Rectal smooth muscle tissue (tissue), 1 donor: ENCODE measurements around the gene GSE1.

Experiments
- H3K27ac ChIP-seq: one replicate; pipeline ENCODE4 v1.7.0; 2013; ENCODE audit warnings: low read depth, low read length, inconsistent platforms
- H3K27me3 ChIP-seq: one replicate; pipeline ENCODE4 v1.7.0; 2013; ENCODE audit warnings: low read length; ENCODE audit not compliant: control insufficient read depth, insufficient read depth
- H3K36me3 ChIP-seq: one replicate; pipeline ENCODE4 v1.7.0; 2013; ENCODE audit warnings: low read length; ENCODE audit not compliant: control insufficient read depth, insufficient read depth
- H3K4me1 ChIP-seq: one replicate; pipeline ENCODE4 v1.7.0; 2013; ENCODE audit warnings: low read length; ENCODE audit not compliant: control insufficient read depth, insufficient read depth
- H3K4me3 ChIP-seq: one replicate; pipeline ENCODE4 v1.7.0; 2013; ENCODE audit warnings: low read length
- H3K9ac ChIP-seq: one replicate; pipeline ENCODE4 v1.7.0; 2013; ENCODE audit warnings: low read length

GSE1 gene

GRCh38 chr16:85570213-85570734 lies 42.8 kb upstream of the GSE1 start:
- Histone ChIP-seq H3K9ac (no peak overlapping the region), H3K27ac (no peak overlapping the region), H3K4me3 (no peak overlapping the region), H3K4me1 (peaks cover 21% of the 10 kb centered on the region), H3K27me3 (no peaks in the 10 kb centered on the region), H3K36me3 (no peaks in the 10 kb centered on the region)

- no peak overlapping the region for H3K9ac ChIP-seq
- H3K36me3 ChIP-seq = no peaks in the 10 kb centered on the region
- H3K4me1 ChIP-seq = peaks cover 25% of the 10 kb centered on the region
- no peak overlapping the region for H3K4me3 ChIP-seq
- no peaks in the 10 kb centered on the region for H3K27me3 ChIP-seq
- H3K27ac ChIP-seq = no peak overlapping the region
Measured at GRCh38 chr16:85570735-85571562, 42.2 kb upstream of the GSE1 start.

GRCh38 chr16:85571563-85571812 lies 41.6 kb upstream of the GSE1 start:
- no peak overlapping the region for H3K9ac ChIP-seq
- H3K36me3 ChIP-seq = no peaks in the 10 kb centered on the region
- H3K4me1 ChIP-seq = peaks cover 25% of the 10 kb centered on the region
- H3K27me3 ChIP-seq = no peaks in the 10 kb centered on the region
- H3K4me3 ChIP-seq = no peak overlapping the region
- no peak overlapping the region for H3K27ac ChIP-seq

GRCh38 chr16:85571813-85572619 lies 41.1 kb upstream of the GSE1 start:
- H3K4me1 ChIP-seq = peaks cover 27% of the 10 kb centered on the region
- H3K9ac ChIP-seq = no peak overlapping the region
- no peaks in the 10 kb centered on the region for H3K27me3 ChIP-seq
- no peak overlapping the region for H3K4me3 ChIP-seq
- no peak overlapping the region for H3K27ac ChIP-seq
- H3K36me3 ChIP-seq = no peaks in the 10 kb centered on the region

GRCh38 chr16:85573045-85573695 lies 40.0 kb upstream of the GSE1 start:
- H3K27ac ChIP-seq = peak overlapping the region; percentile 71
- H3K27me3 ChIP-seq = no peaks in the 10 kb centered on the region
- no peaks in the 10 kb centered on the region for H3K36me3 ChIP-seq
- H3K4me3 ChIP-seq = no peak overlapping the region
- H3K9ac ChIP-seq = no peak overlapping the region
- H3K4me1 ChIP-seq = peaks cover 27% of the 10 kb centered on the region

GRCh38 chr16:85573696-85574641 lies 39.2 kb upstream of the GSE1 start:
- Histone ChIP-seq H3K9ac (no peak overlapping the region), H3K27me3 (no peaks in the 10 kb centered on the region), H3K27ac (peak overlapping the region; percentile 71), H3K4me3 (no peak overlapping the region), H3K36me3 (no peaks in the 10 kb centered on the region), H3K4me1 (peaks cover 27% of the 10 kb centered on the region)

GRCh38 chr16:85574672-85575475 lies 38.2 kb upstream of the GSE1 start:
- no peak overlapping the region for H3K9ac ChIP-seq
- peak overlapping the region; percentile 71 for H3K27ac ChIP-seq
- H3K27me3 ChIP-seq = no peaks in the 10 kb centered on the region
- no peaks in the 10 kb centered on the region for H3K36me3 ChIP-seq
- H3K4me3 ChIP-seq = no peak overlapping the region
- H3K4me1 ChIP-seq = peaks cover 33% of the 10 kb centered on the region

GRCh38 chr16:85575920-85576319 lies 37.2 kb upstream of the GSE1 start:
- H3K4me1 ChIP-seq = peaks cover 39% of the 10 kb centered on the region
- no peak overlapping the region for H3K27ac ChIP-seq
- no peak overlapping the region for H3K4me3 ChIP-seq
- H3K36me3 ChIP-seq = no peaks in the 10 kb centered on the region
- no peaks in the 10 kb centered on the region for H3K27me3 ChIP-seq
- H3K9ac ChIP-seq = no peak overlapping the region

- H3K9ac ChIP-seq = no peak overlapping the region
- peaks cover 40% of the 10 kb centered on the region for H3K4me1 ChIP-seq
- H3K36me3 ChIP-seq = no peaks in the 10 kb centered on the region
- H3K27ac ChIP-seq = no peak overlapping the region
- no peaks in the 10 kb centered on the region for H3K27me3 ChIP-seq
- no peak overlapping the region for H3K4me3 ChIP-seq
Measured at GRCh38 chr16:85576944-85577343, 36.2 kb upstream of the GSE1 start.

GRCh38 chr16:85577899-85578598 lies 35.1 kb upstream of the GSE1 start:
- Histone ChIP-seq H3K27me3 (no peaks in the 10 kb centered on the region), H3K4me3 (no peak overlapping the region), H3K4me1 (peaks cover 48% of the 10 kb centered on the region), H3K36me3 (no peaks in the 10 kb centered on the region), H3K9ac (no peak overlapping the region), H3K27ac (no peak overlapping the region)

- H3K4me3 ChIP-seq = no peak overlapping the region
- no peaks in the 10 kb centered on the region for H3K27me3 ChIP-seq
- no peaks in the 10 kb centered on the region for H3K36me3 ChIP-seq
- H3K4me1 ChIP-seq = peaks cover 48% of the 10 kb centered on the region
- no peak overlapping the region for H3K27ac ChIP-seq
- no peak overlapping the region for H3K9ac ChIP-seq
Measured at GRCh38 chr16:85578599-85578948, 34.5 kb upstream of the GSE1 start.
